Skeletal muscle tissue (tissue), 4 donors: ENCODE data around the gene NTNG1. TPM values are rescaled to one million over a fixed set of nuclear protein-coding genes. Genes with fewer than 3 reads are reported as not detected.

ENCODE experiments used
- H3K27ac ChIP-seq: one replicate; pipeline ENCODE4 v1.7.0; 2013; ENCODE audit warnings: mild to moderate bottlenecking, low read depth, low read length, inconsistent platforms
- H3K27me3 ChIP-seq, 3 donors: one replicate each; pipeline ENCODE4 v1.7.0; 2013; ENCODE audit warnings: low read length in 3 of 3; ENCODE audit not compliant: control insufficient read depth in 3 of 3, insufficient read depth in 3 of 3
- H3K36me3 ChIP-seq, 3 donors: one replicate each; pipeline ENCODE4 v1.7.0; 2013; ENCODE audit warnings: low read length in 3 of 3; ENCODE audit not compliant: control insufficient read depth in 3 of 3, insufficient read depth in 3 of 3
- H3K4me1 ChIP-seq, 3 donors: one replicate each; pipeline ENCODE4 v1.7.0; 2013; ENCODE audit warnings: low read length in 3 of 3, mild to moderate bottlenecking in 3 of 3; ENCODE audit not compliant: control insufficient read depth in 3 of 3, insufficient read depth in 3 of 3
- H3K4me3 ChIP-seq, 3 donors: one replicate each; pipeline ENCODE4 v1.7.0; 2013; ENCODE audit warnings: low read length in 3 of 3
- H3K9ac ChIP-seq, 3 donors: one replicate each; pipeline ENCODE4 v1.7.0; 2013; ENCODE audit warnings: low read length in 3 of 3, mild to moderate bottlenecking in 3 of 3, moderate library complexity in 2 of 3, low read depth in 1 of 3
- H3K9me3 ChIP-seq, 3 donors: one replicate each; pipeline ENCODE4 v1.7.0; 2013; ENCODE audit warnings: low read length in 3 of 3; ENCODE audit not compliant: control insufficient read depth in 3 of 3
- total RNA-seq: library from RNA; depleted of rRNA; stranded (reverse); fragments of >200 nt; gene quantifications from one replicate; pipeline ENCODE4 v1.2.3, GENCODE V29; 2014
- donor health status: Osteomylitis.

The NTNG1 gene
- total RNA-seq, 1 donor from 2014 or later: 8.4 TPM

- no peaks in the 10 kb centered on the region for H3K9me3 ChIP-seq
- H3K4me1 ChIP-seq: no peaks in the 10 kb centered on the region
- H3K27me3 ChIP-seq: no peaks in the 10 kb centered on the region
- no peak overlapping the region for H3K27ac ChIP-seq
- H3K9ac ChIP-seq: no peak overlapping the region
- H3K4me3 ChIP-seq: no peak overlapping the region
- H3K36me3 ChIP-seq: no peaks in the 10 kb centered on the region
These were observed 46.6 kb downstream of the NTNG1 start for GRCh38 chr1:107187399-107187798.

- Histone ChIP-seq H3K9ac (no peak overlapping the region), H3K27me3 (no peaks in the 10 kb centered on the region), H3K36me3 (no peaks in the 10 kb centered on the region), H3K4me1 (no peaks in the 10 kb centered on the region), H3K4me3 (no peak overlapping the region), H3K9me3 (no peaks in the 10 kb centered on the region), H3K27ac (no peak overlapping the region)
These were observed 47.3 kb downstream of the NTNG1 start for GRCh38 chr1:107188160-107188559.

- Histone ChIP-seq H3K9me3 (no peaks in the 10 kb centered on the region), H3K4me1 (no peaks in the 10 kb centered on the region), H3K27ac (no peak overlapping the region), H3K4me3 (no peak overlapping the region), H3K27me3 (no peaks in the 10 kb centered on the region), H3K36me3 (no peaks in the 10 kb centered on the region), H3K9ac (no peak overlapping the region)
These were observed 53.5 kb downstream of the NTNG1 start for GRCh38 chr1:107194380-107194779.

- Histone ChIP-seq H3K27ac (no peak overlapping the region), H3K4me1 (no peaks in the 10 kb centered on the region), H3K27me3 (no peaks in the 10 kb centered on the region), H3K4me3 (no peak overlapping the region), H3K9ac (no peak overlapping the region), H3K9me3 (no peaks in the 10 kb centered on the region), H3K36me3 (no peaks in the 10 kb centered on the region)
These were observed 54.6 kb downstream of the NTNG1 start for GRCh38 chr1:107195476-107195875.

- no peaks in the 10 kb centered on the region for H3K4me1 ChIP-seq
- no peak overlapping the region for H3K4me3 ChIP-seq
- no peaks in the 10 kb centered on the region for H3K36me3 ChIP-seq
- no peak overlapping the region for H3K9ac ChIP-seq
- no peaks in the 10 kb centered on the region for H3K27me3 ChIP-seq
- peaks cover 0 to 4% (median 3%) of the 10 kb centered on the region in 3 donors for H3K9me3 ChIP-seq
- no peak overlapping the region for H3K27ac ChIP-seq
These were observed 56.2 kb downstream of the NTNG1 start for GRCh38 chr1:107196973-107197562.

- Histone ChIP-seq H3K9me3 (peaks cover 0 to 4% (median 3%) of the 10 kb centered on the region in 3 donors), H3K36me3 (no peaks in the 10 kb centered on the region), H3K4me3 (no peak overlapping the region), H3K4me1 (no peaks in the 10 kb centered on the region), H3K27ac (no peak overlapping the region), H3K27me3 (no peaks in the 10 kb centered on the region), H3K9ac (no peak overlapping the region)
These were observed 57.7 kb downstream of the NTNG1 start for GRCh38 chr1:107198561-107198960.

- Histone ChIP-seq H3K27me3 (no peaks in the 10 kb centered on the region), H3K9ac (no peak overlapping the region), H3K36me3 (no peaks in the 10 kb centered on the region), H3K27ac (no peak overlapping the region), H3K4me1 (no peaks in the 10 kb centered on the region), H3K9me3 (peaks cover 0 to 4% (median 3%) of the 10 kb centered on the region in 3 donors), H3K4me3 (no peak overlapping the region)
These were observed 59.8 kb downstream of the NTNG1 start for GRCh38 chr1:107200631-107201030.

- Histone ChIP-seq H3K36me3 (no peaks in the 10 kb centered on the region), H3K9me3 (peaks cover 0 to 4% (median 3%) of the 10 kb centered on the region in 3 donors), H3K27ac (no peak overlapping the region), H3K4me1 (no peaks in the 10 kb centered on the region), H3K9ac (no peak overlapping the region), H3K4me3 (peak overlapping the region in 1 of 3 donors; percentile 12), H3K27me3 (no peaks in the 10 kb centered on the region)
These were observed 61.2 kb downstream of the NTNG1 start for GRCh38 chr1:107202007-107202406.

GRCh38 chr1:107213225-107213624, 72.4 kb downstream of the NTNG1 start:
- no peak overlapping the region for H3K9ac ChIP-seq

GRCh38 chr1:107220036-107220435, 79.2 kb downstream of the NTNG1 start:
- H3K4me3 ChIP-seq: no peak overlapping the region
- no peaks in the 10 kb centered on the region for H3K27me3 ChIP-seq
- H3K9ac ChIP-seq: no peak overlapping the region
- H3K4me1 ChIP-seq: no peaks in the 10 kb centered on the region
- no peak overlapping the region for H3K27ac ChIP-seq
- no peaks in the 10 kb centered on the region for H3K36me3 ChIP-seq
- H3K9me3 ChIP-seq: peaks cover 0 to 4% (median 0%) of the 10 kb centered on the region in 3 donors

More at GRCh38 chr1:107213225-107213624, 72.4 kb downstream of the NTNG1 start:
- H3K4me3 ChIP-seq: no peak overlapping the region
- H3K9me3 ChIP-seq: no peaks in the 10 kb centered on the region
- no peak overlapping the region for H3K27ac ChIP-seq
- H3K27me3 ChIP-seq: no peaks in the 10 kb centered on the region
- no peaks in the 10 kb centered on the region for H3K36me3 ChIP-seq
- H3K4me1 ChIP-seq: no peaks in the 10 kb centered on the region
